IgD-negative memory B cell (primary cell): ENCODE results near the gene EPS8L2. TPM values are rescaled to one million over a fixed set of nuclear protein-coding genes. Genes with fewer than 3 reads are reported as not detected.
"Not testable (repeated sequence)": the region's sequence is repeated elsewhere in the genome, so short reads cannot be mapped to it uniquely, and the experiment has no call there.

Experiments used
- H3K27ac Mint-ChIP-seq, 3 donors: one replicate each; pipeline ENCODE4 v1.8.0; 2020 to 2022; ENCODE audit warnings: mild to moderate bottlenecking in 3 of 3, mixed read lengths in 3 of 3, moderate library complexity in 1 of 3
- H3K27me3 Mint-ChIP-seq: one replicate; pipeline ENCODE4 v1.8.0; 2021; ENCODE audit warnings: mixed read lengths
- H3K36me3 Mint-ChIP-seq: one replicate; pipeline ENCODE4 v1.8.0; 2020; ENCODE audit warnings: mild to moderate bottlenecking, mixed read lengths
- H3K4me1 Mint-ChIP-seq, 3 donors: one replicate each; pipeline ENCODE4 v1.8.0; 2020 to 2022; ENCODE audit warnings: mixed read lengths in 3 of 3, mild to moderate bottlenecking in 1 of 3
- H3K4me3 Mint-ChIP-seq, 4 donors: one replicate each; pipeline ENCODE4 v1.8.0; 2020 to 2022; ENCODE audit warnings: mild to moderate bottlenecking in 4 of 4, mixed read lengths in 4 of 4, moderate library complexity in 3 of 4
- H3K9me3 Mint-ChIP-seq, 3 donors: one replicate each; pipeline ENCODE4 v1.8.0; 2020 to 2021; ENCODE audit warnings: mixed read lengths in 3 of 3, mild to moderate bottlenecking in 1 of 3
- polyA plus RNA-seq: library from polyadenylated mRNA; unstranded; fragments of 300-500 nt; fragmentation: Illumina TruSeq; gene quantifications from one replicate; pipeline ENCODE4 v1.2.3, GENCODE V29; 2021

EPS8L2 gene
- polyA plus RNA-seq, 1 donor from 2014 or later = 17.3 TPM

DNA sequence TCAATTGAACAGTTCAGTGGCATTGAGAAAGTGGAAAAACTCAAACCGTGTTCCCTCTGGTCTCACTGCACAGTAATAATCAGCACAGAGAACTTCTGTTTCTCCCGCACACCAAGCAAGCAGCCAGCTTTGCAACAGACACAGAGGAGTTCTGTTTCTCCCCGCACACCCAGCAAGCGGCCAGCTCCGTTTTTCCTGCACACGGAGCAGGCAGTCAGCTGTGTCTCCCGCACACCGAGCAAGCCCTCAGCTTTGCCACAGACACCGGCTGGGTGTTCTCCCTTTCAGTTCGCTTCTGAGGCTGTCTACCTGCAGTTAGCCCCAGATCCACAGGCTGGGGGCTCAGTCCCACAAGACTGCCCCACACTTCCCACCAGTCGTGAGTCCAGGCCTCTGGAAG lies 31.3 kb downstream of the EPS8L2 start:
- no peaks in the 10 kb centered on the region for H3K9me3 Mint-ChIP-seq
- H3K27ac Mint-ChIP-seq = no peak overlapping the region
- peaks cover 20% of the 10 kb centered on the region for H3K27me3 Mint-ChIP-seq
- peaks cover 1% of the 10 kb centered on the region for H3K36me3 Mint-ChIP-seq
- peaks cover 11 to 15% (median 12%) of the 10 kb centered on the region in 3 donors for H3K4me1 Mint-ChIP-seq
- H3K4me3 Mint-ChIP-seq = peak overlapping the region; percentile 54 to 86 (median 69)

GRCh38 chr11:737899-738298 lies 31.9 kb downstream of the EPS8L2 start:
- not testable (repeated sequence) for H3K36me3 Mint-ChIP-seq, H3K9me3 Mint-ChIP-seq
- H3K4me1 Mint-ChIP-seq = peaks cover 11 to 15% (median 12%) of the 10 kb centered on the region in 3 donors
- H3K27ac Mint-ChIP-seq = peak overlapping the region in 1 of 3 donors; percentile 10
- peaks cover 20% of the 10 kb centered on the region for H3K27me3 Mint-ChIP-seq
- H3K4me3 Mint-ChIP-seq = peak overlapping the region in 2 of 4 donors; percentile 69 to 86

GRCh38 chr11:742156-742546 lies 36.1 kb downstream of the EPS8L2 start:
- Mint-ChIP-seq H3K36me3 (peaks cover under 1% of the 10 kb centered on the region), H3K27ac (no peak overlapping the region), H3K27me3 (peaks cover 15% of the 10 kb centered on the region), H3K4me1 (peaks cover 12 to 19% (median 13%) of the 10 kb centered on the region in 3 donors), H3K9me3 (no peaks in the 10 kb centered on the region), H3K4me3 (no peak overlapping the region)

DNA sequence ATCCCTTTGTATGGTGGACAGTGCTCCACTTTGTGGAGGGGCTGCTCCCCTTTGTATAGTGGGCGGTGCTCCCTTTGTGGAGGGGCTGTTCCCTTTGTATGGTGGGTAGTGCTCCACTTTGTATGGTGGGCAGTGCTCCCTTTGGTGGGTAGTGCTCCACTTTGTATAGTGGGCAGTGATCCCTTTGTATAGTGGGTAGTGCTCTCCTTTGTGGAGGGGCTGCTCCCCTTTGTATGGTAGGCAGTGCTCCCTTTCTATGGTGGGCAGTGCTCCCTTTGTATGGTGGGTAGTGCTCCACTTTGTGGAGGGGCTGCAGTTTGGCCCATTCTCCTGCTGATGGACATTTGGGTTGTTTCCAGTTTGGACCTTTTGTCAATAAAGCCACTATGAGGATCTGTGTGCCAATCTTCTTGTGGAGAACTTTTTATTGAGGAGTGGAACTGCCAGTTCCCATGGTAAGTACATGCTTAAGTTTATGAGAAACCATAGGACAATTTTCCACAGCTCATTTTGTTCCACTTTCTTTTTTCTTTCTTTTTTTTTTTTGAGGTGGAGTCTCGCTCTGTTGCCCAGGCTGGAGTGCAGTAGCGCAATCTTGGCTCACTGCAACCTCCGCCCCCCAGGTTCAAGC lies 36.7 kb downstream of the EPS8L2 start:
- Mint-ChIP-seq H3K27ac (no peak overlapping the region), H3K27me3 (peaks cover 10% of the 10 kb centered on the region), H3K36me3 (no peaks in the 10 kb centered on the region), H3K4me1 (peaks cover 7 to 13% (median 8%) of the 10 kb centered on the region in 3 donors), H3K9me3 (no peaks in the 10 kb centered on the region), H3K4me3 (no peak overlapping the region)

DNA sequence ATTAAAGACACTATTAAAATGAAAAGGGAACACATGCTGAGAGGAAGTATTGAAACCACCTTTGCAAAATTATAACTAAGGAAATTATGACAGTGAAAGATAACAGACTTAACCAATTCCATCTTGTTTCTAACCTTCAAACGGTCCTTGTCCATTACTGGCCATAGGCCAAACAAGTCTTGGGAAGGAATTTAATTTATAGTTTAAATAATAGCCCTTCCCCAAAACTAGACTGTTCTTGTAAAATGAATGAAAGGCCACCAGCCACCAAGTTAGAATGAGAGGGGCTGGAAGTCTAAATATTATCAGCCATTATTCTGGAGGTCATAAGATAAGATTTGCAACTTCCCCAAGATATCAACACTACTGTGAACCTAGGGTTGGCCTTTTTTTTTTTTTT lies 39.4 kb downstream of the EPS8L2 start:
- H3K36me3 Mint-ChIP-seq = no peaks in the 10 kb centered on the region
- H3K4me1 Mint-ChIP-seq = peaks cover 12 to 17% (median 14%) of the 10 kb centered on the region in 3 donors
- H3K27ac Mint-ChIP-seq = no peak overlapping the region
- peak overlapping the region in 1 of 4 donors; percentile 20 for H3K4me3 Mint-ChIP-seq
- no peaks in the 10 kb centered on the region for H3K27me3 Mint-ChIP-seq
- H3K9me3 Mint-ChIP-seq = no peaks in the 10 kb centered on the region

DNA sequence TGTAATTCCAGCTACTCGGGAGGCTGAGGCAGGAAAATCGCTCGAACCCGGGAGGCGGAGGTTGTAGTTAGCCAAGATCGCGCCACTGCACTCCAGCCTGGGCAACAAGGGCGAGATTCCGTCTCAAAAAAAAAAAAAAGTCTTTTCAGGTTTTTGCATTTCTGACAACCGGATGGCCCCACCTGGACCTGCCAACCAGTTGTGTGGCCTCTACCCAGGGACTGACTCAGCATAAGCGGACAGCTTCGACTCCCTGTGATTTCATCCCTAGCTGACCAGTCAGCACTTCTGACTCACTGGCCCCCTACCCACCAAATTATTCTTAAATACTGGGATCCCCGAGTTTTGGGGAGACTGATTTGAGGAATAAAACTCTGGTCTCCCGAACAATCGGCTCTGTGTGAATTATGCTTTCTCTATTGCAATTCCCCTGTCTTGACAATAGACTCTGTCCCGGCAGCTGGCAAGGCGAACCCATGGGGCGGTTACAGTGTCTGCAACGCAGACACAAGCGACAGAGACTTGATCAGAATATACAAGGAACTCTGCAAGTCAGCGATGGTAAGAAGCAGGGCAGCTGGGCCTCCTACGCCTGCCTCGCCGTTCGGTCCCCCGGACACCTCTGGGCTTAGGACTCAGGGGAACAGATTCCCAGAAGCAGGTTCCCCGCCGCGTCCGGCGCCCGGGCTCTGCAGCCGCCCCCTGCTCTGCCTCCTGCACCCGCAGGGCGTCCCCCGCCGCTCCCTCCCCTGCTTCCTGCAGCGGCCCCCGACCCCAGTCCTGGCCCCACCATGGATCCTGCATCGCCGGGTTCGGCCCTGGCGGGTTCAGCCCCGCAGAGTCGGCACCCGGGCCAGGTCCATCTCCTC lies 40.5 kb downstream of the EPS8L2 start:
- Mint-ChIP-seq H3K36me3 (no peaks in the 10 kb centered on the region), H3K9me3 (no peaks in the 10 kb centered on the region), H3K27ac (peak overlapping the region; percentile 45 to 89 (median 80)), H3K4me1 (peaks cover 12 to 21% (median 14%) of the 10 kb centered on the region in 3 donors), H3K4me3 (peak overlapping the region; percentile 85 to 97 (median 94)), H3K27me3 (no peaks in the 10 kb centered on the region)

- Mint-ChIP-seq H3K4me1 (peaks cover 12 to 21% (median 16%) of the 10 kb centered on the region in 3 donors), H3K36me3 (no peaks in the 10 kb centered on the region), H3K9me3 (no peaks in the 10 kb centered on the region), H3K27me3 (no peaks in the 10 kb centered on the region), H3K27ac (peak within 1 kb of the TSS; percentile 47 to 89 (median 89)), H3K4me3 (peak within 1 kb of the TSS; percentile 85 to 97 (median 94))
Measured at GRCh38 chr11:747158-748006, 41.4 kb downstream of the EPS8L2 start, which contains the start of gene TALDO1. TSS of gene TALDO1 (plus strand) at chr11:747464. CDS start at chr11:747482, 18 bp downstream.

DNA sequence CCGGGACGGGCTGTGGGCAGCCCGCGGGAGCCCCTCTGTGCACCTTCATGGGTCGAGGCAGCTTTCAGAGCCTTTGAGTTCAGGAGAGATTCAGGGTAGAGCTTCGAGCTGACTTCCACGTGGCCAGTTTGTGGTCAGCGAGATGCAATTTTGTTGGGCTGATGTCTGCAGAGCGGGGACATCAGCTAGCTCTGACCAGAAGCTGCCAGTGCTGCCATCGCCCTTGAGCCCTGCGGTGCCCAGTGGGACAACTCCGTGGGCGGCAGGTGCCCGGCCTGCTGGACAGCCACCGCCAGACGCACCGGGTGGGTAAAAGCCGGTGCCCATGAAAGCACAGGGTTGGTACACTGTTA lies 42.0 kb downstream of the EPS8L2 start:
- no peaks in the 10 kb centered on the region for H3K9me3 Mint-ChIP-seq
- peak overlapping the region; percentile 47 to 89 (median 88) for H3K27ac Mint-ChIP-seq
- H3K4me1 Mint-ChIP-seq = peaks cover 12 to 21% (median 18%) of the 10 kb centered on the region in 3 donors
- no peaks in the 10 kb centered on the region for H3K36me3 Mint-ChIP-seq
- H3K4me3 Mint-ChIP-seq = peak overlapping the region; percentile 85 to 94 (median 90)
- H3K27me3 Mint-ChIP-seq = no peaks in the 10 kb centered on the region

GRCh38 chr11:749731-750130 lies 43.7 kb downstream of the EPS8L2 start:
- no peaks in the 10 kb centered on the region for H3K27me3 Mint-ChIP-seq
- no peaks in the 10 kb centered on the region for H3K9me3 Mint-ChIP-seq
- H3K4me3 Mint-ChIP-seq = peak overlapping the region in 2 of 4 donors; percentile 45 to 65
- H3K36me3 Mint-ChIP-seq = no peaks in the 10 kb centered on the region
- H3K4me1 Mint-ChIP-seq = peaks cover 12 to 21% (median 18%) of the 10 kb centered on the region in 3 donors
- peak overlapping the region in 1 of 3 donors; percentile 23 for H3K27ac Mint-ChIP-seq

GRCh38 chr11:760236-760635 lies 54.2 kb downstream of the EPS8L2 start:
- H3K4me1 Mint-ChIP-seq = peaks cover 0 to 2% (median under 1%) of the 10 kb centered on the region in 3 donors
- H3K9me3 Mint-ChIP-seq = no peaks in the 10 kb centered on the region
- H3K4me3 Mint-ChIP-seq = no peak overlapping the region
- no peaks in the 10 kb centered on the region for H3K27me3 Mint-ChIP-seq
- no peak overlapping the region for H3K27ac Mint-ChIP-seq
- H3K36me3 Mint-ChIP-seq = no peaks in the 10 kb centered on the region

DNA sequence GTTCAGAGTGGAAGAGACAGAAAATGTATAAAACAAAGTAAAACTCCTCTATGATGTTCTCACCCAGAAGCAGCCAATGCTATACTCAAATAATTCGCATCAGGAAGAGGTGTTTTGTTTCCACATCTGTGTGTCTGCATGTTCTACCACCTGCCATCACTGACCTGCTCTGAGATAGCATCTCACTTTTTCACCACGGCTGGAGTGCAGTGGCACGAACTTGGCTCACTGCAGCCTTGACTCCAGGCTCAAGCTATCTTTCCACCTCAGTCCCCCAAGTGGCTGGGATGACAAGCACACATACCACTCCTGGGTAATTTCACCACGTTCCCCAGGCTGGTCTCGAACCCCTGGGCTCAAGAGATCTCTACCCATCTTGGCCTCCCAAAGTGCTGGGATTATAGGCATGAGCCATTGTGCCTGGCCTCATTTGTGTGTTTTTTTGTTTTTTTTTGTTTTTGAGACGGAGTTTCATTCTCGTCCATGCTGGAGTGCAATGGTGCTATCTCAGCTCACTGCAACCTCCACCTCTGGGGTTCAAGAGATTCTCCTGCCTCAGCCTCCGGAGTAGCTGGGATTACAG lies 55.6 kb downstream of the EPS8L2 start:
- Mint-ChIP-seq H3K36me3 (no peaks in the 10 kb centered on the region), H3K4me1 (peaks cover 0 to 5% (median 2%) of the 10 kb centered on the region in 3 donors), H3K4me3 (no peak overlapping the region), H3K9me3 (no peaks in the 10 kb centered on the region), H3K27ac (peak overlapping the region in 1 of 3 donors; percentile 12), H3K27me3 (no peaks in the 10 kb centered on the region)

DNA sequence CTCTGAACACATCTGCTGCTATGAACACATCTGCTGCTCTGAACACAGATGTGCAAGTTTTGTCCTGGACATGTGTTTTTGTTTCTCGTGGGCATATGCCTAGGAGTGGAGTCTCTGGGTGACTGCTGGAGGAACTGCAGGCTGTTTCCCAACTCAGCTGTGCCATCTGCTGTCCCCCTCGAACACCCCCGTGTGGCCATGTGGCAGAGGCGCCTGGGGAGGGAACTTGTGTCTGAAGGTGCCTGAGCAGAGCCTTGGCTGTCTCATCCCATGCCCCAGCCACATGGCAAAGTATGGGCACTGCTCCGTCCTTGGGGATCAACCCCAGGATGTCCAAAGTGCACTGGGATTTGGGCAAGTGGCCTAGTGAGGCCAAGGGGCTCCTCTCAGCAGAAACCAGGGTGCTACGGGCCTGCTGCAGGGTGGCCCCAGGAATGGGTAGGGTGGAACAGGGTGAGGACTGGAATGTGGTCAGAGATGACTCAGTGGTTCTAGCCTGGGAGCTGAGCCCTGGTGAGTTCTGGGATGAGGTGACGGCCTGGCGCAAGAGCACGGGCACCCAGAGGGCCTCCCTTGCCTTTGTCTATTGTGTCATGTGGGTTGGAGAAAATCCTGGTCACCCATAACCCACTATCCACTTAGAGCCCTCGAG lies 56.5 kb downstream of the EPS8L2 start:
- no peak overlapping the region for H3K4me3 Mint-ChIP-seq
- no peaks in the 10 kb centered on the region for H3K36me3 Mint-ChIP-seq
- no peak overlapping the region for H3K27ac Mint-ChIP-seq
- no peaks in the 10 kb centered on the region for H3K27me3 Mint-ChIP-seq
- no peaks in the 10 kb centered on the region for H3K9me3 Mint-ChIP-seq
- peaks cover 0 to 5% (median 2%) of the 10 kb centered on the region in 3 donors for H3K4me1 Mint-ChIP-seq

GRCh38 chr11:763073-763463 lies 57.0 kb downstream of the EPS8L2 start:
- Mint-ChIP-seq H3K36me3 (no peaks in the 10 kb centered on the region), H3K4me1 (peaks cover 0 to 5% (median 2%) of the 10 kb centered on the region in 3 donors), H3K9me3 (no peaks in the 10 kb centered on the region), H3K27ac (peak overlapping the region in 1 of 3 donors; percentile 10), H3K4me3 (no peak overlapping the region), H3K27me3 (no peaks in the 10 kb centered on the region)
